ENCODE data around the gene MRPL30. TPM values are rescaled to one million over a fixed set of nuclear protein-coding genes. Genes with fewer than 3 reads are reported as not detected.

Gene MRPL30
- total RNA-seq, 1 experiment from 2014 or later: 52.6 TPM

- TF ChIP-seq CTCF (conservative IDR thresholded peaks at IDR 0.05): no peak
- TF ChIP-seq EZH2 (IDR thresholded peaks at IDR 0.05; ENCODE audit: low read depth): no peak
- no peak overlapping the region for H2AFZ ChIP-seq
- H3K9me2 ChIP-seq (ENCODE audit: insufficient read depth): no peaks in the 10 kb centered on the region
- no peaks in the 10 kb centered on the region; the same call in 1 of the 2 replicates for H4K20me1 ChIP-seq (ENCODE audit: insufficient read depth)
- H3K4me3 ChIP-seq: no peak overlapping the region
- no peaks in the 10 kb centered on the region for H3K9me3 ChIP-seq (ENCODE audit: insufficient read depth, low read depth)
- H3K36me3 ChIP-seq (ENCODE audit: low read depth): peaks cover 22% of the 10 kb centered on the region
- ChIA-PET POLR2A (ENCODE audit: unreplicated experiment) (no interaction called here), CTCF (no interaction called here)
- intact Hi-C loops (cut with micrococcal nuclease; ENCODE audit: unreplicated experiment): no loop called here
- no peaks in the 10 kb centered on the region for H3K27me3 ChIP-seq (ENCODE audit: insufficient read depth, low read depth)
- BruUV-seq (replicated peaks): no TSS peak
- H3K79me2 ChIP-seq (ENCODE audit: low read depth): no peaks in the 10 kb centered on the region
- no peaks in the 10 kb centered on the region for H3K4me1 ChIP-seq (replicated peaks; ENCODE audit: insufficient read depth)
- no peak for DNase-seq
- H3K27ac ChIP-seq: no peak overlapping the region
- no peak overlapping the region for H3K4me2 ChIP-seq
- no peaks in the 10 kb centered on the region for H3F3A ChIP-seq (ENCODE audit: insufficient read depth, low read depth)
These were observed 11.4 kb upstream of the MRPL30 start for GRCh38 chr2:99169534-99169933.

DNA sequence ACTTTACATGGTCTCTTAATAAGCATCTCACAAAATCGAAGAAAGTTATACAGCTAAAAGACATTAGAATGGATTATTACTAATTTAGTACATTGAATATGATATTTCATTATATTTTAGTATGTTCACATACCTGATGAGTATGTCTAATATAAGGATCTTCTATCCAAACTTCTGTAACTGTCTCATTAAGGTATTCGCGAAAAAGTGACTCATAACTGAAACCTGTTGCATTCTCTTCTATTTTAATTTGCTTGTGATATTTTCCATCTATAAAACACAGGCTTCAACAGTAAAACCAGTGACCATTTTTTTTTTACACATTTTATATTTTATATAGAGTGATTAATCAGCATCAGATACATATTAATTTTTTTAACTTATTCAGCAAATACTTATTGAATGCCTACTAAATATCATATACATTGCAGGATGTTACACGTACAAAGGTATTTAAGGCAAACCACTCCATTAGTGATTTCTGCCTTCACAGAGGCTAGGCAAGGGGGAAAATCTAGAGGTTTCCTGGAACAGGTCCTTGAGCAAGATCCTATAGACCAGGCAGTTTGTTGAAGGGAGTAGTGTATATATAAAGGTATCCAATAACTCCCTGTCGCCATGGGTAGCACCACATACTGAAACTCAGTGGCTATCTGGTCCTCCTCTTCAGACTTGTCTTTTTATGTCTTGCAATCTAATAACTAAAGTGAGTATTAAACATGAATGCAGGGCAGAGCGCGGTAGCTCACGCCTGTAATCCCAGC lies 9.4 kb upstream of the MRPL30 start:
- Histone ChIP-seq H3K4me3 (no peak overlapping the region), H3K27me3 (ENCODE audit: insufficient read depth, low read depth) (no peaks in the 10 kb centered on the region), H3F3A (ENCODE audit: insufficient read depth, low read depth) (no peaks in the 10 kb centered on the region), H3K27ac (no peak overlapping the region), H3K4me2 (no peak overlapping the region), H2AFZ (no peak overlapping the region), H3K79me2 (ENCODE audit: low read depth) (0 out of 2 replicates have a peak, but pooled peaks cover 8% of the 10 kb centered on the region), H3K4me1 (replicated peaks; ENCODE audit: insufficient read depth) (no peaks in the 10 kb centered on the region), H3K9me2 (ENCODE audit: insufficient read depth) (no peaks in the 10 kb centered on the region), H3K9me3 (ENCODE audit: insufficient read depth, low read depth) (no peaks in the 10 kb centered on the region), H3K36me3 (ENCODE audit: low read depth) (peaks cover 22% of the 10 kb centered on the region), H4K20me1 (ENCODE audit: insufficient read depth) (no peaks in the 10 kb centered on the region; the same call in 1 of the 2 replicates)
- TF ChIP-seq CTCF (conservative IDR thresholded peaks at IDR 0.05) (no peak), EZH2 (IDR thresholded peaks at IDR 0.05; ENCODE audit: low read depth) (no peak)
- no TSS peak for BruUV-seq (replicated peaks)
- POLR2A ChIA-PET (ENCODE audit: unreplicated experiment): no interaction called here
- DNase-seq: no peak
- CTCF ChIA-PET: no interaction called here
- intact Hi-C loops (cut with micrococcal nuclease; ENCODE audit: unreplicated experiment): no loop called here

GRCh38 chr2:99181624-99182000 lies 628 bp downstream of the MRPL30 start:
- Histone ChIP-seq H3F3A (ENCODE audit: insufficient read depth, low read depth) (peaks cover 12% of the 10 kb centered on the region; the same call in 1 of the 2 replicates), H2AFZ (peak overlapping the region; percentile 98), H3K36me3 (ENCODE audit: low read depth) (0 out of 2 replicates have a peak, but pooled peaks cover 15% of the 10 kb centered on the region), H3K79me2 (ENCODE audit: low read depth) (peaks cover 94% of the 10 kb centered on the region), H4K20me1 (ENCODE audit: insufficient read depth) (peaks cover 17% of the 10 kb centered on the region), H3K27me3 (ENCODE audit: insufficient read depth, low read depth) (no peaks in the 10 kb centered on the region), H3K4me1 (replicated peaks; ENCODE audit: insufficient read depth) (peaks cover 37% of the 10 kb centered on the region), H3K9me2 (ENCODE audit: insufficient read depth) (no peaks in the 10 kb centered on the region), H3K4me3 (peak overlapping the region; percentile 84), H3K9me3 (ENCODE audit: insufficient read depth, low read depth) (no peaks in the 10 kb centered on the region), H3K27ac (peak overlapping the region; percentile 56), H3K4me2 (peak overlapping the region; percentile 87)
- peak in 1 of 2 experiments; percentile 35 for DNase-seq
- intact Hi-C loops (cut with micrococcal nuclease; ENCODE audit: unreplicated experiment): loop anchor here (1.0 kb wide), 3 partner anchors 26 to 309 kb away; partner anchors contain the start of genes C2orf15 and REV1
- TF ChIP-seq CTCF (conservative IDR thresholded peaks at IDR 0.05) (no peak), EZH2 (IDR thresholded peaks at IDR 0.05; ENCODE audit: low read depth) (no peak)
- CTCF ChIA-PET: interaction anchor here (2.8 kb wide), 1 partner anchor 155 kb away, joined by 12 read pairs; the partner anchor contains the start of genes EIF5B and TXNDC9
- no TSS peak for BruUV-seq (replicated peaks)
- POLR2A ChIA-PET (ENCODE audit: unreplicated experiment): no interaction called here

Measured in PC-9 (cell line).